ENCODE measurements around the gene TRIB2.

The TRIB2 gene

DNA sequence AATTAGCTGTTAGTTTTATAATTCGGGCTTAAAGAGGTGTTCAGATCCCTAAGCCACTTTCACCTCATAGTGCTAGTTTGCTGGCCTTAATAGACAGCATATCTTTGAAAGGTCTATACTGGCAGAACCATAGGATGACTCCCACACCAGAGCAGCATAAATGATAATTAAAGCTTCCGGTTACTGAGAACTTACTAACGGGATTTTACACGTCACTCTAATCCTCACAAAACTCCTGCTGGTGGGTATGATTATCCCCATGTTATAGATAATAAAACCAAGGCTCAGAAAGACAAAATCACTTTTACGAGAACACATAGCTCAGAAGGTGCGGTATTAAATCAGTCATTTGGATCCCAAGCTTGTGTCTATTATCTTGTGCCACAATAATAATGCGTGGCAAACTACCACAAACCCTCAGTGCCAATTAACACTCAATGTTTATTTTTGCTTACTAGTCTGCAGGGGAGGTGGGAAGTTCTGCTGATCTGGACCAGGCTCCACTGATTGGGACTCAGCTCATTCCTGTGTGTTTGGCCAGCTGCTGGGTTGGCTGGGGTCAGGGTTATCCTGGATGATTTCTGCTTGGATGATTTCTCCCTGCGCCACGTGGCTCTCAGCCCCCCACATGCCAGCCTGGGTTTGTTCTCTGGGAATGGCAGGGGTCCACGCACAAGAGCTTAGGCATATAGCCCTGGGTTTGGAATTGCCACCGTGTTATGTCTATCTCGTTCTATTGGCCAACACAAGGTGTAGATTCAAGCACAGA lies 62.3 kb downstream of the TRIB2 start:
- no peak for DNase-seq (ENCODE audit: low read depth)

GRCh38 chr2:12781329-12781728 lies 64.6 kb downstream of the TRIB2 start:
- DNase-seq (ENCODE audit: low read depth) = no peak

DNA sequence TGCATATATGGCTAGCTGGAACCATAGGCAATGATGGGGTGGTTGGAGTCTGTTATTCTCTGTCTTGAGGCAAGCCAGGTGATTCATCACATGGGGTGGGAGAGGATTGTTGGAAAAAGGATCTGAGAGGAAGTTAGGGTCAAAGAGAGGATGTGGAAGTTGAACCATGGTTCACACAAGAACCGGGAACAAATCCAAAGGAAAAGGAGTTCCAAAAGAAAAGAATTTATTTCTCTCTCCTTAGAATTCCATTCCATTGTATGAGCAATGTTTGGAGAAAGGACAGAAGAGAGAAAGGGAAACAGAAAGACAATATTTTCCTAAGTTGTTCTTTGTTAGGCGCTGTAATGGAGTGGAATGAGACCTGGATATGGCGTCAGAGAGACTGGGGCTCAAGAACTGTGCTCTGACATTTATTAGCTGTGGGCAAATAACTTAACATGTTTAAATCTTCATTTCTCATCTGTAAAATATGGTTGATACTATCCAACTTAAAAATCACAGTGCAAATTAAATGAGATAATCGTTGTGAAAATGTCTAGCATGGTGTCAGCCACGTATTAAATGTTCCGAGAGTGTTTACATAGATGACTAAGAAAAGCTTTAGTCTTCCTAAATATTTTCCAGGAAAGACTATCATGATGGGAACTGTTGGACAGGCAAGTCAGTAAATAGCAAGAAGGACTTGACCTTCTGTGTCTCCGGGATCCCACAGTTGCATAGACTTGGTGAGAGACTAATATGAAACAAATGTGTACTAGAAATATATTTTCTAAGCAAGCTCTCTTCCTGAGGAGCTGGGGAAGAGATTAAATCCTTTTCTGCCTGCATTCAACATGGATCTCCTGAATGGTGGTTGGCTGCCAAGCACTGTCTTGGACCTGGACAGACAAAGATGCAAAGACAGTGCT lies 71.4 kb downstream of the TRIB2 start:
- no peak for DNase-seq (ENCODE audit: low read depth)

- no peak for DNase-seq (ENCODE audit: low read depth)
These were observed 75.2 kb downstream of the TRIB2 start for GRCh38 chr2:12791906-12792305.
